HK-2 (cell line): ENCODE measurements around the gene ZNF695.
"Not testable (repeated sequence)": the region's sequence is repeated elsewhere in the genome, so short reads cannot be mapped to it uniquely, and the experiment has no call there.

Experiments
- DNase-seq: peaks from one replicate; pipeline ENCODE4 v3.0.0-alpha.2; 2018; ENCODE audit not compliant: unreplicated experiment

Gene ZNF695

DNA sequence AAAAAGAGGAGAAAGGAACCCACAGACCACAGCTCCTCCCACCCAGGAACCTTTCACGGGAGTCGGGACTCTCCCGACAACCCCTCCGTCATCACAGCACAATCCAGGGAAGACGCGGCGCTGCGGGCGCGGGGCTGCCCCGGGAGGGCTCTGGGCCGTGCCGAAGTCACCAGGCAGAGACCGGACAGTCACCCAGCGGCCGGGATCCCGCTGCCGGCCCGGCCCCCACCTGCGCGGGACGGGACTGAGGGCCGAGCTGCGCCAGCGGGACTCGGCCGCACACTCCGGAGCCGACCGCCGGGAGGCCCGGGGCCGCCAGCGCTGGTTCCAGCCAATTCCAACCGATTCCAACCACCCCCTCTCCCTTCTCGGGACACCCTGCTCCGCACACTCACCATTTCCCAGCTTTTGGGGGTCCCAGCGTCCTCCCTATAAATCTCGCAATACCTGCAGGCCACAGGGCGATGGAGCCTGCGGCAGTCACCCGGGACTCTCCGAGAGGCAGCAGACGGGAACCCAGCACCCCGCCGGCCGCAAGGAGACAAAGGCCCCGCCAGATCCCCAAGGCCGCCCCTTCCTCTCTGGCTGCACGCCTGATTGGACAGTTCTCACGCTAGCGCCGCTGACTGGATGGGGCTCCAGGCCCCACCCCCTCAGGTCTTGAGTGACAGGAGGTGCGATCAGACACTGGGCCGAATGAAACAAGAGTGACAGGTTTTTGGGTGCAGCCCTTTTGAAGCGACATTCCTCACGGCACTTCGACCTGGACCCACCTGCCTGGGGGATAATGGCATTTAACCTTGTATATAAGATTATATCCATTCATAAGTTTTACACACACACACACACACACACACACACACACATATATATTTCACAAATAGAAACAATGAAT is at the start of gene ZNF695:
ZNF695 (minus strand) TSS at position 547 of the 895 bp plus-strand sequence; CDS start at position 398, 149 bp downstream.
- peak; percentile 100 for DNase-seq

GRCh38 chr1:247056071-247056470 is 48.2 kb upstream of the ZNF695 start:
- DNase-seq: no peak

DNA sequence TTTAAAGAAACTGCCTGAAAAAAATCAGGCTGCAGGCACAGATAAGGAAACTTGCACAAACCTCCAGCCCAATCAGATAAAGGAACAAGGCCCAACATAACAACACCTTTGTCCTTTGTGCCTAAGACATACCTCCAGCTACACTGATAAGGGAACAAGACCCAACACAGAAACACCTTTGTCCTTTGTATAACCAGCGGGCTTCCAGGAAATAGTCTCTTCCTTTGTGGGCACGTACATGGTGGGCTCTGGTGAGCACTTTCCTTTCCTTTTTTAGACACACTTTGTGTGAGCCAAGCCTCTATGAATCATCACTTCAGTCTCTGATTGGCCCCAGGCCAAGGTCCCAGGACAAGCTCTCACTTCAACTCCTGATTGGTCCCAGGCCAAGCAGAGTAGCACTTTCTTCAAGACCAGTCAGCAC is 47.1 kb upstream of the ZNF695 start:
- peak; percentile 12 for DNase-seq

DNA sequence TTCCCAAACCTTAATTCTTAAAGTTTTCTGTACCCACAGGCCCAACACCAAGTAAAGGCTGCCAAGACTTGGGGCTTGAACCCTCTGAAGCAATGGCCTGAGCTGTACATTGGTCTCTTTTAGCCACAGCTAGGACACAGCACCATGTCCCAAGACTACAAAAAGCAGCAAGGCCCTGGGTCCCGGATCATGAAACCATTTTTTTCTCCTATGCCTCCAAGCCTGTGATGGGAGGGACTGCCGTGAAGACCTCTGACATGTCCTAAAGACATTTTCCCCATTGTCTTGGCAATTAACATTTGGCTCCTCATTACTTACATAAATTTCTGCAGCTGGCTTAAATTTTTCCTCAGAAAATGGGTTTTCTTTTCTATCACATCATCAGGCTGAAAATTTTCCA is 39.8 kb upstream of the ZNF695 start:
- no peak for DNase-seq

- DNase-seq: no peak
Observed at GRCh38 chr1:247047260-247047659, 39.4 kb upstream of the ZNF695 start.

DNA sequence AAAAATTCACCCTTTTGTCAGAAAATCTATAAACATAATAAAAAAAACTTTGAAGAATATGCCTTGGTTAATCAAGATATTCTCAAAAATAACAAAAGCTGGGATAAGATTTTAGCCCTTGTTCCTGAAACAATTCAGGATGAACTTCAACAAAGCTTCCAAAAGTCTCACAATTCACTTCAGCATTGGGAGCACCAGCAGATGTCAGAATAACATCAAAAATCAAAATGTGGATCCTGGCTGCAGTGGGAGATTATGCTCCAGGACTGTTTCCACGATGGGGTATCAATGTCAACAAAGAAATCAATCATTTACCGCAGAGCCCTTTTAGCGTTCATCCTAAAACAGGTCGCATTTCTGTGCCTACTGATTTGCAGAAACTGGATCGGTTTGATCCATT is 35.5 kb upstream of the ZNF695 start:
- no peak for DNase-seq

DNA sequence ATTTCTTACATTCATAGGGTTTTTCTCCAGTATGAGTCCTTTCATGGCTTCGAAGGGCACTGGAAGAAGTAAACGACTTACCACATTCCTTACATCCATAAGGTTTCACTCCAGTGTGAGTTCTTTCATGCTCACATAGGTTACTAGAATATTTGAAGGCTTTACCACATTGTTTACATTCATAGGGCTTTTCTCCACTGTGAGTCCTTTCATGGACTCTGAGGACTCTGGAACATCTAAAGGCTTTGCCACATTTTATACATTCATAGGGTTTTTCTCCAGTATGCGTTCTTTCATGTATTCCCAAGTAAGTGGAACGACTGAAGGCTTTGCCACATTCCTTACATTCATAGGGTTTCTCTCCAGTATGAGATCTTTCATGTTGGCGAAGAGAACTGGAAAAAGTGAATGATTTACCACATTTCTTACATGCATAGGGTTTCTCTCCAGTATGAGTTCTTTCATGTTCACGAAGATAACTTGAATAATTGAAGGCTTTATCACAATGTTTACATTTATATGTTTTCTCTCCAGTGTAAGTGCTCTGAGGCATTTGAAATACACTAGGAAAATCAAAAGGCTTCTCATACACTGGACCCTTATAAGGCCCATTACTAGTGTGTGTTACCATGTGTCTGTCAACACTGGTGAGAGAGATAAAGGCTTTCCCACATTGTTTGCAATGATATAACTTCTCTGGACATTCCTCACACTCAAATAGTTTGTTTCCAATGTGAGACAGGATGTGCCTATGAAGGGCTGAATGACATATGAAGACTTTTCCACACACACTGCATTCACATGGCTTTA is 29.9 kb upstream of the ZNF695 start:
- DNase-seq: no peak

DNA sequence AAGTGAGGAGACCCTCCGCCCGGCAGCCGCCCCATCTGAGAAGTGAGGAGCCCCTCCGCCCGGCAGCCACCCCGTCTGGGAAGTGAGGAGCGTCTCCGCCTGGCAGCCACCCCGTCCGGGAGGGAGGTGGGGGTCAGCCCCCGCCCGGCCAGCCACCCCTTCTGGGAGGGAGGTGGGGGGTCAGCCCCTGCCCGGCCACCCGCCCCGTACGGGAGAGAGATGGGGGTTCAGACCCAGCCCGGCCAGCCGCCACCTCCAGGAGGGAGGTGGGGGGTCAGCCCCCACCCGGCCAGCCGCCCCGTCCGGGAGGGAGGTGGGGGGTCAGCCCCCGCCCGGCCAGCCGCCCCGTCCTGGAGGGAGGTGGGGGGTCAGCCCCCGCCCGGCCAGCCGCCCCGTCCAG is 24.4 kb upstream of the ZNF695 start:
- DNase-seq: not testable (repeated sequence)

GRCh38 chr1:247024658-247025057 is 16.8 kb upstream of the ZNF695 start:
- not testable (repeated sequence) for DNase-seq

DNA sequence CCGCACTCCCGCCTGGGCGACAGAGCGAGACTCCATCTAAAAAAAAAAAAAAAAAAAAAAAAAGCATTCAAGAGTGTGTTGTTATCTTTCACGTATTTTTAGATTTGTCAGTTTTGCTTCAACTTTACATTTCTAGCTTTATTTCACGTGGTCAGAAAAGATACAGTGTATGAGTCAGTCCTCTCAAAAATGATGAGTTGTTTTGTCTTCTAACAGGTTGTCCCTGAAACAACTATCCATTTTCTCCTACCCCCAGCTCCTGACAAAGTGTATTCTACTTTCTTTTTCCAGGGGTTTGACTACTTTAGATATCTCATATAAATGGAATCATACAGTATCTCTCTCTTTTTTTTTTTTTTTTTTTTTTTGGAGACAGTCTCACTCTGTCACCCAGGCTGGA is 5.5 kb upstream of the ZNF695 start:
- DNase-seq: no peak

- no peak for DNase-seq
Observed at GRCh38 chr1:247008406-247008799, 546 bp upstream of the ZNF695 start.

DNA sequence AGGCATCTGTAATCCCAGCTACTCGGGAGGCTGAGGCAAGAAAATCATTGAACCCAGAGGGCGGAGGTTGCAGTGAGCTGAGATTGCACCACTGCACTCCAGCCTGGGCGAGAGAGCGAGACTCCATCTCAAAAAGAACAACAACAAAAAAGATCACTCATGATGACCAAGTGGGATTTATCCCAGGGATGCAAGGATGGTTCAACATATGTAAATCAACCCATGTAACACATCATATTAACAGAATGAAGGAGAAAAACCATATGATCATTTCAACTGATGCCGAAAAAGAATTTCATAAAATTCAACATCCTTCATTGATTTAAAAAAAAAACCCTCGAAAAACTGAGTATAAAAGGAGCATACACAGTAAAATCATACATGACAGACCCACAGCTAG is 3.8 kb downstream of the ZNF695 start:
- DNase-seq: not testable (repeated sequence)

GRCh38 chr1:246989901-246990300 is 18.0 kb downstream of the ZNF695 start:
- DNase-seq: no peak

GRCh38 chr1:246988316-246988715 is 19.5 kb downstream of the ZNF695 start:
- no peak for DNase-seq

DNA sequence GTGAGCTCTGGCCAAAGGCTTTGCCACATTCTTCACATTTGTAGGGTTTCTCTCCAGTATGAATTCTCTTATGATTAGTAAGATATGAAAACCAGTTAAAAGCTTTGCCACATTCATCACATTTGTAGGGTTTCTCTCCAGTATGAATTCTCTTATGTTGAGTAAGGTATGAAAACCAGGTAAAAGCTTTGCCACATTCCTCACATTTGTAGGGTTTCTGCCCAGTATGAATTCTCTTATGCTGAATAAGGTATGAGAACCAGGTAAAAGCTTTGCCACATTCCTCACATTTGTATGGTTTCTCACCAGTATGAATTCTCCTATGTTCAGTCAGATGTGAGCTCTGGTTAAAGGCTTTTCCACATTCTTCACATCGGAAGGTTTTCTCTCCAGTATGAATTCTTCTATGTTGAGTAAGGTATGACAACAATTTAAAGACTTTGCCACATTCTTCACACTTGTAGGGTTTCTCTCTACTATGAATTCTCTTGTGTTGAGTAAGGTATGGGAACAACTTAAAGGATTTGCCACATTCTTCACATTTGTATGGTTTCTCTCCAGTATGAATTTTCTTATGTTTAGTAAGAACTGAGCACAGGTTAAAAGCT is 20.7 kb downstream of the ZNF695 start:
- no peak for DNase-seq

- no peak for DNase-seq
Observed at GRCh38 chr1:246978785-246979184, 29.1 kb downstream of the ZNF695 start.

DNA sequence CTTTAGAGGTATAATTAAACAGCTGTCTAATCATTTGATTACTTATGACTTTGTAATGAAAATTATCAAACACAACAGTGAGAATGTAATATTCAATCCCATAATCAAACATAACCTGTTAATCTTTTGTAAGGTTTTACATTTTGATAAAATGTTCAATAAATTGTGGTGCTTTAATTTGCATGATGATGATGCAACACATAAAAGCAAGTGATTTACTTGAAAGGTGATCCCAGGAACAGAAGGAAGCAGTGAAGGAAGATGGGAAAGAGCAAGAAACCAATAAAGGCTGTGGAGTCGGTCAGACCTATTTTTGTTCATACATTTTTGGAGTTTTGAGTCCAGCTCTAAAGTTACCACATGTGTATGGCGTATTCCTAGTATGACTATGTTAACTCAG is 29.6 kb downstream of the ZNF695 start:
- no peak for DNase-seq

DNA sequence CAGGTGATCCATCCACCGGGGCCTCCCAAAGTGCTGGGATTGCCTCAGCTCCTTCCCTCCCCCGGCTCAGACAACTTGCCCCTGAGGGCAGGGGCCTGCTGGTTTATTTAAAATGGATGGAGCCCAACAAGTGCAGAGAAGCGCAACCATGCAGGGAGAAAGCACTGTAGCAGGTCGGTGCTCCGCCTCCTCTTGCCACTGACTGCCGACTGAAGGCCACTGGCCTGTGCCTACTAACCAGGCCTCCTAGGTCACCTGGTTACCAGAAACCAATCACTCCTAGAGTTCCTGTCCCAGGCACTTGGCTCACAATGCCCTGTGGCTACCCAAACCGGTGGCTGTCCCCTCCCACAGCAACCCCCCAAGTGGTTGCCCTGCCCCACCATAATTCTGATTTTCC is 35.9 kb downstream of the ZNF695 start:
- DNase-seq: no peak

DNA sequence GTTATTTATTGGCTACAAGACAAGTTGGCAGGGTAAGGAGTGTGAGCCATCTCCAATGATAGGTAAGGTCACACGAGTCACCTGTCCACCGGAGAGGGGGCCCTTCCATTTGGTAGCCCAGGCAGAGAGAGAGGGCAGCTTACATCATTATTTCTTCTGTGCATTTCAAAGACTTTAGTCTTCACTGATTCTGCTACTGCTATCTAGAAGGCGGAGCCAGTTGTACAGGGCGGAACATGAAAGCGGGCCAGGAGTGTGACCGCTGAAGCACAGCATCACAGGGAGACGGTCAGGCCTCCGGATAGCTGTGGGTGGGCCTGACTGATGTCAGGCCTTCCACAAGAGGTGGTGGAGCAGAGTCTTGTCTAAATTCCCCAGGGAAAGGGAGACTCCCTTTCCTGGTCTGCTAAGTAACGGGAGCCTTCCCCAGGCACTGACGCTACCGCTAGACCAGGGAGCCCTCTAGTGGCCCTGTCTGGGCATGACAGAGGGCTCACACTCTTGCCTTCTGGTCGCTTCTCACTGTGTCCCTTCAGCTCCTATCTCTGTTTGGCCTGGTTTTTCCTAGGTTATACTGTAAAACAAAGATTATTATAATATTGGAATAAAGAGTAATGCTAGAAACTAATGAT is 36.7 kb downstream of the ZNF695 start:
- DNase-seq: no peak

- no peak for DNase-seq
Observed at GRCh38 chr1:246969621-246970020, 38.2 kb downstream of the ZNF695 start.

- no peak for DNase-seq
Observed at GRCh38 chr1:246966502-246966901, 41.4 kb downstream of the ZNF695 start.
